Measurements from ENCODE around the gene OSBPL2. TPM values are rescaled to one million over a fixed set of nuclear protein-coding genes. Genes with fewer than 3 reads are reported as not detected.

OSBPL2 gene
- total RNA-seq, 2 experiments from 2014 or later, result 52.8 to 54.4 TPM

GRCh38 chr20:62195736-62196135 lies 42.6 kb upstream of the OSBPL2 start:
- Histone ChIP-seq H3K27ac (ENCODE audit: low read depth in 1 of 2, low read length in 2 of 2) (no peak overlapping the region), H3K9me3 (ENCODE audit: control insufficient read depth in 1 of 2, insufficient read depth in 1 of 2, low read length in 2 of 2) (no peaks in the 10 kb centered on the region), H3K4me3 (ENCODE audit: low read length) (no peak overlapping the region), H3K27me3 (ENCODE audit: control insufficient read depth in 1 of 2, insufficient read depth in 2 of 2, low read length in 2 of 2) (no peaks in the 10 kb centered on the region), H3K36me3 (ENCODE audit: insufficient read depth, low read length) (peaks cover 65% of the 10 kb centered on the region), H3K4me1 (ENCODE audit: insufficient read depth, low read length) (no peaks in the 10 kb centered on the region)
- CTCF ChIA-PET, result no interaction called here
- H3K4me3 Mint-ChIP-seq, result no peak overlapping the region
- no peaks in the 10 kb centered on the region for H3K9me3 Mint-ChIP-seq
- no peaks in the 10 kb centered on the region for H3K27me3 Mint-ChIP-seq
- H3K36me3 Mint-ChIP-seq (ENCODE audit: low read depth), result peaks cover 51% of the 10 kb centered on the region
- TF ChIP-seq, protein P1, sequence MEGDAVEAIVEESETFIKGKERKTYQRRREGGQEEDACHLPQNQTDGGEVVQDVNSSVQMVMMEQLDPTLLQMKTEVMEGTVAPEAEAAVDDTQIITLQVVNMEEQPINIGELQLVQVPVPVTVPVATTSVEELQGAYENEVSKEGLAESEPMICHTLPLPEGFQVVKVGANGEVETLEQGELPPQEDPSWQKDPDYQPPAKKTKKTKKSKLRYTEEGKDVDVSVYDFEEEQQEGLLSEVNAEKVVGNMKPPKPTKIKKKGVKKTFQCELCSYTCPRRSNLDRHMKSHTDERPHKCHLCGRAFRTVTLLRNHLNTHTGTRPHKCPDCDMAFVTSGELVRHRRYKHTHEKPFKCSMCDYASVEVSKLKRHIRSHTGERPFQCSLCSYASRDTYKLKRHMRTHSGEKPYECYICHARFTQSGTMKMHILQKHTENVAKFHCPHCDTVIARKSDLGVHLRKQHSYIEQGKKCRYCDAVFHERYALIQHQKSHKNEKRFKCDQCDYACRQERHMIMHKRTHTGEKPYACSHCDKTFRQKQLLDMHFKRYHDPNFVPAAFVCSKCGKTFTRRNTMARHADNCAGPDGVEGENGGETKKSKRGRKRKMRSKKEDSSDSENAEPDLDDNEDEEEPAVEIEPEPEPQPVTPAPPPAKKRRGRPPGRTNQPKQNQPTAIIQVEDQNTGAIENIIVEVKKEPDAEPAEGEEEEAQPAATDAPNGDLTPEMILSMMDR (IDR thresholded peaks at IDR 0.05), result no peak
- intact Hi-C loops (cut with DNase I, micrococcal nuclease), result no loop called here
- H3K4me1 Mint-ChIP-seq (ENCODE audit: low read depth), result no peaks in the 10 kb centered on the region
- POLR2A ChIA-PET, result interaction anchor here (0.6 kb wide), 1 partner anchor 382 kb away, joined by 3 read pairs; no protein-coding TSS in a partner anchor
- H3K27ac Mint-ChIP-seq, result no peak overlapping the region
- no peak for DNase-seq
- ATAC-seq (ENCODE audit: poor library complexity), result no peak

DNA sequence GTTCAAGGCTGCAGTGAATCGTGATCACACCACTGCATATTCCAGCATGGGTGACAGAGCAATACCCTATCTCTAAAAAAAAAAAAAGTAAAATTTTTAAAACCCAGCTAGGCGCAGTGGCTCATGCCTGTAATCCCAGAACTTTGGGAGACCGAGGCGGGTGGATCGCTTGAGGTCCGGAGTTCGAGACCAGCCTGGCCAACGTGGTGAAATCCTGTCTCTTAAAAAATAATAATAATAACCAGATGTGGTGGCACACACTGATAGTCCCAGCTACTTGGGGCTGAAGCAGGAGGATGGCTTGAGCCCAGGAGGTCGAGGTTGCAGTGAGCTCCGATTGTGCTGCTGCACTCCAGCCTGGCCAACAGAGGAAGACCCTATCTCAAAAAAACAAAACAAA lies 42.0 kb upstream of the OSBPL2 start:
- intact Hi-C loops (cut with DNase I, micrococcal nuclease), result no loop called here

GRCh38 chr20:62197311-62197710 lies 41.0 kb upstream of the OSBPL2 start:
- Histone ChIP-seq H3K9me3 (ENCODE audit: control insufficient read depth in 1 of 2, insufficient read depth in 1 of 2, low read length in 2 of 2) (no peaks in the 10 kb centered on the region), H3K27ac (ENCODE audit: low read depth in 1 of 2, low read length in 2 of 2) (no peak overlapping the region), H3K4me1 (ENCODE audit: insufficient read depth, low read length) (no peaks in the 10 kb centered on the region), H3K36me3 (ENCODE audit: insufficient read depth, low read length) (peaks cover 68% of the 10 kb centered on the region), H3K27me3 (ENCODE audit: control insufficient read depth in 1 of 2, insufficient read depth in 2 of 2, low read length in 2 of 2) (no peaks in the 10 kb centered on the region), H3K4me3 (ENCODE audit: low read length) (no peak overlapping the region)
- DNase-seq (no peak), ATAC-seq (ENCODE audit: poor library complexity) (no peak)
- ChIA-PET POLR2A (interaction anchor here (0.6 kb wide), 1 partner anchor 16 kb away, joined by 4 read pairs; no protein-coding TSS in a partner anchor), CTCF (no interaction called here)
- Mint-ChIP-seq H3K9me3 (no peaks in the 10 kb centered on the region), H3K4me3 (no peak overlapping the region), H3K27me3 (no peaks in the 10 kb centered on the region), H3K27ac (no peak overlapping the region), H3K4me1 (ENCODE audit: low read depth) (no peaks in the 10 kb centered on the region), H3K36me3 (ENCODE audit: low read depth) (peaks cover 61% of the 10 kb centered on the region)
- TF ChIP-seq, protein P1 (IDR thresholded peaks at IDR 0.05), result no peak
- intact Hi-C loops (cut with DNase I, micrococcal nuclease), result no loop called here

More for the DNA sequence above, 42.0 kb upstream of the OSBPL2 start:
- TF ChIP-seq, protein P1 (IDR thresholded peaks at IDR 0.05), result no peak
- H3K4me3 Mint-ChIP-seq, result no peak overlapping the region
- Histone ChIP-seq H3K27me3 (ENCODE audit: control insufficient read depth in 1 of 2, insufficient read depth in 2 of 2, low read length in 2 of 2) (no peaks in the 10 kb centered on the region), H3K36me3 (ENCODE audit: insufficient read depth, low read length) (peaks cover 65% of the 10 kb centered on the region), H3K9me3 (ENCODE audit: control insufficient read depth in 1 of 2, insufficient read depth in 1 of 2, low read length in 2 of 2) (no peaks in the 10 kb centered on the region), H3K4me3 (ENCODE audit: low read length) (no peak overlapping the region), H3K4me1 (ENCODE audit: insufficient read depth, low read length) (no peaks in the 10 kb centered on the region), H3K27ac (ENCODE audit: low read depth in 1 of 2, low read length in 2 of 2) (no peak overlapping the region)
- peaks cover 53% of the 10 kb centered on the region for H3K36me3 Mint-ChIP-seq (ENCODE audit: low read depth)
- H3K4me1 Mint-ChIP-seq (ENCODE audit: low read depth), result no peaks in the 10 kb centered on the region
- no peak for ATAC-seq (ENCODE audit: poor library complexity)
- no peak for DNase-seq
- H3K9me3 Mint-ChIP-seq, result no peaks in the 10 kb centered on the region
- no peak overlapping the region for H3K27ac Mint-ChIP-seq
- ChIA-PET POLR2A (interaction anchor here (0.6 kb wide), 1 partner anchor 381 kb away, joined by 3 read pairs; no protein-coding TSS in a partner anchor), CTCF (no interaction called here)
- no peaks in the 10 kb centered on the region for H3K27me3 Mint-ChIP-seq
